NCI-H2171 (cell line): ENCODE measurements around the gene EFNA3.
A peak's percentile ranks its signal among the peaks of the same experiment; 100 is the strongest.

Source experiments
- DNase-seq: peaks from one replicate; lab custom pipeline; 2025; lab: John Stamatoyannopoulos, UW

Gene EFNA3

DNA sequence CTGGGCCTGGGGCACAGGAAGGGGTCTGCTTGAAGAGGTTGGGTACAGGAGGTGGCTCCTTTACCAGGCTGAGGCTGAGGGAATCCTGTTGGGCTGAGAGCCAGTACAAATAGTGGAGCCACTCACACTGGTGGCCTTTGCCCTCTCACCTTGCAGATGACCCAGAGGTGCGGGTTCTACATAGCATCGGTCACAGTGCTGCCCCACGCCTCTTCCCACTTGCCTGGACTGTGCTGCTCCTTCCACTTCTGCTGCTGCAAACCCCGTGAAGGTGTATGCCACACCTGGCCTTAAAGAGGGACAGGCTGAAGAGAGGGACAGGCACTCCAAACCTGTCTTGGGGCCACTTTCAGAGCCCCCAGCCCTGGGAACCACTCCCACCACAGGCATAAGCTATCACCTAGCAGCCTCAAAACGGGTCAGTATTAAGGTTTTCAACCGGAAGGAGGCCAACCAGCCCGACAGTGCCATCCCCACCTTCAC, 55.2 kb downstream of the EFNA3 start:
- DNase-seq, result no peak

- DNase-seq, result no peak
These were observed 55.7 kb downstream of the EFNA3 start for GRCh38 chr1:155134322-155134721.

DNA sequence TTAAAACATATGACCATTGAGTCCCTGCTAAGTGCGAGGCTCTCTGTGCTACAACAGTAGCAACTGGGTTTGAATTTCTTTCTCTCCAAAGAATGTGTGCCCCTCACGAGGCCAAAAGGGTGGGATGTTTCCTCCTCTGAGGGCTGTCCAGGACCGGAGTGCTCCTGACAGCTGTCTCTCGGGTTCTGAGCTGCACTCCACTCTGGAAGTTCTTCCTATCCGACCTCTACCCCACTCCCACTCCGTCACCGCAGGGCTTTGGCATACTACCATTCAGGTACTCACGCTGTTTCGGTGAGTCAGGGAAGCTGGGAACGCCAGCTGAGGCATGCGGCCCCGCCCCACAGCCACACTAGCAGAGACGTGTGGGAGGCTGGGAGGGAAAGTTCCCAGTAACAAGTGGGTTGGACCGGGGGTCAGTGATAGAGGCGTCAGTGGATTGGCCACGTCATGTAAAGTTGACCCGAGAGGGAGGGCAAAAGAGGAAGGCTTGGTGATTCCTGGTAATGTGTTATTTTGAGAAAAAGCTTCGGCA, 56.3 kb downstream of the EFNA3 start:
- DNase-seq, result peak; percentile 28

GRCh38 chr1:155135415-155136028, 56.9 kb downstream of the EFNA3 start, which contains the start of gene SLC50A1:
TSS of gene SLC50A1 (plus strand) at chr1:155135852. CDS start at chr1:155135912, 60 bp downstream.
- peak; percentile 93 for DNase-seq

DNA sequence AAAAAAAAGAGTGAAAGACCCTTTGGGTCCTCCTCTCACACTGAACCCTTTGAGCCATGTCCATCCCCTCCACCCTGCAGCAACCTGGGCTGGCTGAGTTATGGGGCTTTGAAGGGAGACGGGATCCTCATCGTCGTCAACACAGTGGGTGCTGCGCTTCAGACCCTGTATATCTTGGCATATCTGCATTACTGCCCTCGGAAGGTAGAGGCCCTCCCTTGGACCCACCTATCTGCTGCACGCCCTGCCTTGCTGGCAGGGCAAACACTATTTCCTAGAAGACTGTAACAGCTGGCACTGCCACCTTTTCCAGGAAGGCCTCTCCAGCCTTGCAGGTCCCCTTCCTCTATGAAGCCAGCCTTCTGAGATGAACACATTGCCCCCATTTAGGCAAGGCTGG, 58.1 kb downstream of the EFNA3 start:
- no peak for DNase-seq
